Neutrophil (primary cell): ENCODE data around the gene DMPK.

Source experiments
- H3K27ac ChIP-seq: fragments of 200-600 bp; sonication (generic); 2 replicates; pipeline ENCODE4 v1.5.1; 2016; ENCODE audit warnings: mild to moderate bottlenecking, moderate library complexity
- H3K27me3 ChIP-seq: fragments of 200-600 bp; sonication (generic); 2 replicates; pipeline ENCODE4 v1.6.0; 2016; ENCODE audit warnings: mild to moderate bottlenecking
- H3K36me3 ChIP-seq: fragments of 200-600 bp; sonication (generic); 2 replicates; pipeline ENCODE4 v1.5.1; 2017
- H3K4me1 ChIP-seq, 2 experiments: fragments of 200-600 bp in 1 of 2; sonication (generic) in 1 of 2; 1 replicate in 1 of 2; 2 replicates in 1 of 2; pipeline versions ENCODE4 v1.5.1 to v1.6.1; 2013 to 2016; ENCODE audit warnings: low read depth in 1 of 2, low read length in 1 of 2, mild to moderate bottlenecking in 1 of 2, moderate library complexity in 1 of 2; ENCODE audit not compliant: control insufficient read depth in 1 of 2, insufficient read depth in 1 of 2
- H3K4me3 ChIP-seq, 2 experiments: fragments of 200-600 bp in 1 of 2; sonication (generic) in 1 of 2; 1 replicate in 1 of 2; 2 replicates in 1 of 2; pipeline ENCODE4 v1.5.1; 2013 to 2016; ENCODE audit warnings: low read depth in 1 of 2, low read length in 1 of 2, mild to moderate bottlenecking in 1 of 2, moderate library complexity in 1 of 2
- H3K9me3 ChIP-seq: fragments of 200-600 bp; sonication (generic); 2 replicates; pipeline ENCODE4 v1.5.1; 2016
- TF ChIP-seq, protein P1 (sequence below): fragments of 200-600 bp; sonication (generic); IDR thresholded peaks from 2 replicates; pipeline ENCODE4 v1.5.1; 2016; ENCODE audit warnings: antibody characterized with exemption

The DMPK gene

DNA sequence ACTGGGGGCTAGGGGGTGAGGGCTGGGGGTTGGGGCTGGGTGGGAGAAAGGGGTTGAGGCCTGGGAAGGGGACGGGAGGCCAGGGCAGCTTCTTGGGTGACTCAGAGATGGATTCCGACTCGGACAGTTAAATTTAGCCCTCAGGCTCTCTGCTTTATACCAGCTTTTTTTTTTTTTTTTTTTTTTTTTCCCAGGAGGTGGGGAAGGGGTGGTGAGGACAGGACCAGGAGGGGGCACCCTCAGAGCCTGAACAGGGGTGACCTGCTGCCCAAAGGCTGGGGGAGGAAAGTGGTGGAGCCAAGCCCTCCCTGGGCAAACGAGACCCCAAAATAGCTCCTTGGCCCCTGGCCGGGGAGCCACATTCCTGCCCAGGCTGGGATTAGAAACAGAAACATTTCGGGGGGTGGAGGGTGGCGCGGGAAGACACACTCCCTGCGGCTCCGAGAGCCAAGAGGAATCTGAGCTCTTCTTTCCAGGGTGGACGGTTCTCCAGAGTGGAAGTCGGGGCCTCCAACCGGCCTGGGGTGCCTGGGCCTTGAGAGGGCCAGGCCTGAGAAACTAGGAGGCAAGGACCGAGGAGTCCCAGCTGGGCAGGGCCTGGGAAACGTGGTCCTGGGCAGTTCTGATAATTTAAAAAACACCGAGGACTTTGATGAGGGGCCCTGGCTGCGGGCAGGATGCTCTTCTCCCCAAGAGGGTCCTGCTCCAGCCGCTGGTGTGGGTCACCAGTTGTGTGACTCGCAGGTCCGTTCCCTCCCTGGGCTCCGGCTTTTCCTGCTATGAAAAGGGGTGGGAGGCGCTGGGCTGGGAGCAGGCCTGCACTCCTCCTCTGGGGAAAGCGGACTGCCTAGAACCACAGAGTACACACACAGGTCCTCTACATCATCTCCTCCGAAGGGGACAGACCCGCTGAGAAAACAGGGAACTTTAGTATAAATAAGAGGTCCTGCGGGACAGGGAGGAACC, 813 bp upstream of the DMPK start:
- Histone ChIP-seq H3K27ac (no peak overlapping the region), H3K27me3 (peaks cover 100% of the 10 kb centered on the region), H3K36me3 (peaks cover 12% of the 10 kb centered on the region), H3K4me3 (no peak overlapping the region), H3K9me3 (no peaks in the 10 kb centered on the region), H3K4me1 (peaks cover 6 to 11% of the 10 kb centered on the region in 2 experiments)
- TF ChIP-seq, protein P1, sequence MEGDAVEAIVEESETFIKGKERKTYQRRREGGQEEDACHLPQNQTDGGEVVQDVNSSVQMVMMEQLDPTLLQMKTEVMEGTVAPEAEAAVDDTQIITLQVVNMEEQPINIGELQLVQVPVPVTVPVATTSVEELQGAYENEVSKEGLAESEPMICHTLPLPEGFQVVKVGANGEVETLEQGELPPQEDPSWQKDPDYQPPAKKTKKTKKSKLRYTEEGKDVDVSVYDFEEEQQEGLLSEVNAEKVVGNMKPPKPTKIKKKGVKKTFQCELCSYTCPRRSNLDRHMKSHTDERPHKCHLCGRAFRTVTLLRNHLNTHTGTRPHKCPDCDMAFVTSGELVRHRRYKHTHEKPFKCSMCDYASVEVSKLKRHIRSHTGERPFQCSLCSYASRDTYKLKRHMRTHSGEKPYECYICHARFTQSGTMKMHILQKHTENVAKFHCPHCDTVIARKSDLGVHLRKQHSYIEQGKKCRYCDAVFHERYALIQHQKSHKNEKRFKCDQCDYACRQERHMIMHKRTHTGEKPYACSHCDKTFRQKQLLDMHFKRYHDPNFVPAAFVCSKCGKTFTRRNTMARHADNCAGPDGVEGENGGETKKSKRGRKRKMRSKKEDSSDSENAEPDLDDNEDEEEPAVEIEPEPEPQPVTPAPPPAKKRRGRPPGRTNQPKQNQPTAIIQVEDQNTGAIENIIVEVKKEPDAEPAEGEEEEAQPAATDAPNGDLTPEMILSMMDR: no peak

DNA sequence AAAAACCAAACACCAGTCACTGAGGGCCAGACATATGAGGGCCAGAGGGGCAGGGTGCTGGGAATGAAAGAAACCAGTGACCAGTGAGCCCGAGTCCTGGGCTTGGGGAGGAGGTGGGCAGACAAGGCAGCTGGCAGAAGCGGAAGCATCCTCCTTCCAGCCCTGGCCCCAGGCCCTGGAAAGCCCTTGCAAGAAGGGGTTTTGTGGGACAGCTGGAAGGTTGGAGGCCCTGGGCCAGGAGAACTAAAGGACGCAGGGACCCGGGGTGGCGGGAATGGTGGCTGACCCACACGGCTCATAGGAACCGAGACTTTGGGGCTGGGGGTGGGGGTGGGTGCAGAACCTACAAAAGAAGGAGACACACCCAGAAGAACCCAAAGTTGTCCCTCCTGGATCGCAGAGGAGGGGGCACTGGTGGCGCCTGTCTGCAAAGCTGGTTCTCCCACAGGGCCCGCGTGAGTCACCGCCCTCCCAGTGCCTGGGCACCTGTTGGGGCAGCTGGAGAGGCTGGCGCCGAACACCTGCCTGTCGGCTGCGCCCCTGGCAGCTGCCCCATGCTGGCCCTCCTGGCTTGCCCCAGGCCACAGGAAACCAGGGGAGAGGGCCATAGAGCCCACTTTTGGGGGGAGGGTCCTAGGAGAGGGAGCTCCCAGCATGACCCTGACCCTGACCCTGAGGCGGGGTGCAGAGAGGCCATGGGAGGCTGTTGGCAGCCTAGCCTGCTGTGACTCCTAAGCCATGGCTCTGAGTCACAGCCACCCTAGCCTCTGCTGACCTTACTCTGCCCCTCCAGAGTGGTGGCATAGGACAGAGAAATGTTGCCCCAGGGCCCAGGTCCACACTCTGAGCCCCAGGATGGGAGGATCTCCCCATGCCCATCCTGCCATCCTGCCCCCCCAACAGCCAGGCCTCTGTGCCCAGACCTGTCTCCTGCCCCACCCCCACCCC, 802 bp downstream of the DMPK start:
- Histone ChIP-seq H3K27me3 (peaks cover 100% of the 10 kb centered on the region), H3K36me3 (peaks cover 11% of the 10 kb centered on the region), H3K9me3 (no peaks in the 10 kb centered on the region), H3K27ac (no peak overlapping the region), H3K4me3 (no peak overlapping the region), H3K4me1 (peaks cover 6 to 11% of the 10 kb centered on the region in 2 experiments)
- TF ChIP-seq, protein P1: no peak

DNA sequence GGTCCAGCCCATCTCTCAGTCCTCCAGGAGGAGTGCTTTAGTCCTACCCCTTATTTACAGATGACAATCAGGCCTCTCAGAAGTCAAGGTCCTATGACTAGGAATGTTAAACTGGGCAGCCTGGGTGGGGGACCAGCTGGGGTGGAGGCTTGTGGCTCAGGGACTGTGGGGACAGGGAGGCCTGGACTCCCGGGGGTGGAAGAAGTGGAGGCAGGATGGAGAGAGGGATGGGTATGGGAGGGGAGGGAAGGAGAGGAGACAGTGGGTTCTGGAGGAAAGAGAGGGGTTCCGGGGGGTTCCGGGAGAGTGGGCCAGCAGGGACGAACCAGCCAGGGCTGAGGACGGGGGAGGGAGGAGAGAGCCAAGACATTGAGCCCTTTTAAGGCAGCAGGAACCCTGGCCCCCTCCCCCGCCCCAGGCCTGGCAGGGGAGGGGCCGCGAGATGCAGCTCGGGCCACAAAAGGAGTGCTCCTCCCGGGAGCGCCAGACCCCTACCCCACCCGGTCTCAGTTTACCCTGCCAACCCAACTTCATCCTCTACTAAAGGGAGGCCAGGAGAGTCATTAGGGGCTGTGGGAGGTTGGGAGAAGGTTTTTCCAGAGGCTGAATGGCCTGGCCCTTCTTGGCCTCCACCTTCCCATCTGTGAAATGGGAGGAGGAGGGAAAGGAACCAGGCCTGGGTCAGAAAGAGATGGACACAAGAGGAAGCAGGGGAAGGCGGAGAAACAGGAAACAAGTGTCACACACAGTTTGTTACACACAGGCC, 1.7 kb downstream of the DMPK start:
- Histone ChIP-seq H3K36me3 (peaks cover 3% of the 10 kb centered on the region), H3K27ac (no peak overlapping the region), H3K4me3 (no peak overlapping the region), H3K9me3 (no peaks in the 10 kb centered on the region), H3K27me3 (peaks cover 99% of the 10 kb centered on the region), H3K4me1 (peaks cover 6 to 11% of the 10 kb centered on the region in 2 experiments)
- TF ChIP-seq, protein P1: no peak

GRCh38 chr19:45780146-45780447, 2.2 kb downstream of the DMPK start:
- H3K36me3 ChIP-seq: no peaks in the 10 kb centered on the region
- peaks cover 6 to 11% of the 10 kb centered on the region in 2 experiments for H3K4me1 ChIP-seq
- TF ChIP-seq, protein P1: no peak
- no peaks in the 10 kb centered on the region for H3K9me3 ChIP-seq
- H3K4me3 ChIP-seq: no peak overlapping the region
- H3K27me3 ChIP-seq: peaks cover 99% of the 10 kb centered on the region
- H3K27ac ChIP-seq: no peak overlapping the region
